HG03095 (cell line): ENCODE measurements around the gene YBEY.

ENCODE experiments used
- ATAC-seq: cut with Tn5 transposase; IDR thresholded peaks from one replicate; pipeline ENCODE4 v1.9.1; 2021; ENCODE audit warnings: moderate library complexity; ENCODE audit not compliant: unreplicated experiment

The YBEY gene

GRCh38 chr21:46264046-46264689 is 22.0 kb upstream of the YBEY start:
- ATAC-seq = no peak

DNA sequence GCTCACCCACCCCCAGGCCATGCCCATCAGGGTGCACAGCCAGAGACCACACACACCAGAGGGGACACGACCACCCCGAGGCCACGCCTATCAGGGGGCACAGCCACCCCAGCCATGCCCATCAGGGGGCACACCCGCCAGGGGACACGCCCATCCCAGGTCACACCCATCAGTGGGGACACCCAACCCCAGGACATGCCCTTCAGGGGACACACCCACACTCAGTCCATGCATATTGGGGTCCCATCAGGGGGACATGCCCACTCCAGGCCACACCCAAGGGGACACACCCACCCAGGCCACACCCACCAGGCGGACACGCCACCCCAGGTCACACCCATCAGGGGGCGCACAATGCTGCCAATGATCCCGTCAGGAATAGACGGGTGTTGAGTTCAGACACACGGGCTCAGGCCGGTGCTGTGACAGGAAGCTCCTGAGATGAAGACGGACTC is 21.4 kb upstream of the YBEY start:
- ATAC-seq = no peak

- ATAC-seq = no peak
Observed at GRCh38 chr21:46265736-46266525, 20.2 kb upstream of the YBEY start.

- ATAC-seq = no peak
Observed at GRCh38 chr21:46266946-46267345, 19.2 kb upstream of the YBEY start.

- no peak for ATAC-seq
Observed at GRCh38 chr21:46268371-46268770, 17.8 kb upstream of the YBEY start.

GRCh38 chr21:46269466-46269865 is 16.7 kb upstream of the YBEY start:
- no peak for ATAC-seq

DNA sequence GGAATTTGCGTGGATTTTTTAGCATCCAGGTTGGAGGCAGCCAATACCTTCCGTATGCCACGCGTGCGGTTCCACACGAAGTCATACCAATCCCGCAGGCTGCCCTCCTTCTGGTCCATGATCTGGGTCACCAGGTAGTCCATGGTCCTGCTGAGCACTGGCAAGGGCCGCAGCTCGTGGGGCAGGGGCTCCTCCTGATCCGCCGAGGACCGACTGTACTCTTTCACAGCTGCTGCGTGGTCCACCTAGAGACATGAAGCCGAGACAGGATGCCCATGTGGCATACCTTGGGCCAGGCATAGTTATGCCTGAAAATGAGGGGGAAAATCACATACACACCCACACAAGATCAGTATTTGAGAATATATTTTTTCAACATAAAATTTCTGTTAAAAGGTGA is 12.8 kb upstream of the YBEY start:
- no peak for ATAC-seq

- no peak for ATAC-seq
Observed at GRCh38 chr21:46274797-46275390, 11.2 kb upstream of the YBEY start.

- ATAC-seq = no peak
Observed at GRCh38 chr21:46284077-46284644, 2.0 kb upstream of the YBEY start.

DNA sequence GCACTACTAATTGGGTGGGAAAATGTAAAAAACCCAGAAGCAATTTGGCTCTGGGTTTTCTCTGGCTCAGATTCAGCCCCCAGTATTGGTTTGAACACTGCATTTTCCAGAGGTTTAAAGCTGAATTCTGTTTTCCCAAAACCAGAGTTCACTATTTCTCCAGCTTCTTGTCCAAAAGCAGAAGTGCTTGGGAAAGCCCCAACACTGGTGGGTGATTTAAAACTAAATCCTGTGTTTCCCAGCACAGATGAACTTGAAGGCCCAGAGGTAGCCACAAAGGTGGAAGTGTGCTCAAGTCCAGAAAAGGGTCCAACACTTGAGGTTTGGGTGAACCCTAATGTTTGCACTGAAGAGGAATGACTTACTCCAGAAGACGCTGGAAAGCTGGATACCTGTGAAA is 1.4 kb upstream of the YBEY start:
- no peak for ATAC-seq

DNA sequence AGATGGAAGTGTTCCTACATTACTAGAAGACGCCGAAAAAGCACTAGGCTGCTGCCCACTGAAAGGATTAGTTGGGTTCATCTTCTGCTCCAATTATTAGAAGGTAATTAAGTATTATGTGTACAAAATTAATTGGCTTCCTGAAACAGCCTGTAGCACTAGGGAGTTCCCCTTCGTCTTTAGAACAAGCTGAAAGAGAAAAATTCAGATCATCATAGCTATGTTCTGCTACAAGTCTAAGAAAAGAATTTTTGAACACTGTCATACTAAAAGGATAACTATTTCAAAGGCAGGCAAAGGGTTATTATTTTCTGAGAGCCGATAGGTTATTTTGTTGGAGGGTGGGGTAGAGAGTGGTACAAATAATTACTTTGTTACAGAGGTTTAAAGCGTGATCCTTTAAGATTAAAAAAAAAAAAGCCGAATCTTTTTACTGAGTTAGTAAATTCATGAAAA is 908 bp upstream of the YBEY start, which contains the start of gene MCM3AP:
MCM3AP (minus strand) TSS at position 406 of the 456 bp plus-strand sequence; CDS start at position 81, 325 bp downstream.
- ATAC-seq = no peak

GRCh38 chr21:46286648-46287002 is 483 bp downstream of the YBEY start:
- no peak for ATAC-seq

- no peak for ATAC-seq
Observed at GRCh38 chr21:46287541-46287940, 1.4 kb downstream of the YBEY start.

GRCh38 chr21:46289655-46290179 is 3.6 kb downstream of the YBEY start:
- ATAC-seq = no peak

DNA sequence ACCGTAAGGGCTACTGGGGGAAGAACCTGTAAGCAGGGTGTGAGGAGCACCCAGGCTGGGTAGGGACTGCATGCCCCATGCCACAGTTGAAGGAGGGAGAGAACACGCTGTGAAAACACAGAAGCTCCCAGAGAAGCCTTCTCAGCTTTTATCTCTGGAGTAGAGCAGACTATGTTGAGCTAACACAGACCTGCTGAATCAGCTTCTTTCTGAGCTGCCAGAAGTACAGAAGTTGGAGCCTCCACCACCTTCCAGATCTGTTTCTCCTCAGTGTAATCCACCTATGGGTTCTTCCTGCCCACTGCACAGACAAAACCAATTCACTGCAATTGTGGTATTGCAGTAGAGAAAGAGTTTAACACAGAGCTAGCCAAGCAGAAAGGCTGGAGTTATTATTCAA is 5.4 kb downstream of the YBEY start:
- ATAC-seq = no peak

- no peak for ATAC-seq
Observed at GRCh38 chr21:46294647-46295176, 8.6 kb downstream of the YBEY start.

DNA sequence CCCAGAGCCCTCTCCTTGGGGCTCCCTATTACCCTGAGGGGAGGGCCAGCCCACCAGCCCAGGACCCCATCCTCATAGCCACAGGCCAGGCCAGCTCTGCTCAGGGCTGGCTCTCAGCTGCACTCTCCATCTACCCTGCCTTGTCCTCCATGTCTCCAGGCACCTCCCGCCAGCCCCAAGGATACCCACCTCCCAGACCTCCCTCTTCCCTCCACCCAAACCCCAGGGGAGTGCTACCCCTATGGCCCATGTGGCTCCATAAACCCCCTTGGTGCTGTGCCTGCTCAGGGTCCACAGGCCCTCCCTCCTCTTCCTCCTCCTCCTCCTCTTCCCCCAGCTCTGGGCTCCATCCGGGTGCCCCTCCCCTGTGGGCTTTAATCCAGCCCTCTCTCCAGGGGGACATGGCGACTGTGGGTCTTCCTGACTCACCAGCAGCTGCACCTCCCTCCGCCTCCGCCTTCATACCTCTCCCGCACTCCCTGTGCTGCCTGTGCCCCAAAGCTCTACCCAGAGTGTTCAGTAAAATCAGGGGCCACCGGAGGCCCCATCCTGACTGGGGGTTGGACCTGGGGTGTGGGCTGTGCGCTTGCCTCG is 9.1 kb downstream of the YBEY start:
- no peak for ATAC-seq

GRCh38 chr21:46295996-46296752 is 10.0 kb downstream of the YBEY start:
- ATAC-seq = peak; percentile 65

- ATAC-seq = no peak
Observed at GRCh38 chr21:46297338-46298271, 11.5 kb downstream of the YBEY start.
